ENCODE results near the gene PDK4. TPM values are rescaled to one million over a fixed set of nuclear protein-coding genes. Genes with fewer than 3 reads are reported as not detected.

The PDK4 gene
- total and polyA plus RNA-seq, 9 of the 15 experiments (the other 6 are each of a cell fraction or from before 2014, with no cell fraction given): 0.03 to 0.24 (median 0.08) TPM; not detected in 2

GRCh38 chr7:95614442-95614940 lies 18.2 kb upstream of the PDK4 start:
- BruUV-seq (replicated peaks): no TSS peak
- POLR2A ChIA-PET: no interaction called here
- Histone ChIP-seq H3K9ac (ENCODE audit: insufficient read depth in 1 of 2, low read depth in 2 of 2, low read length in 2 of 2) (no peak overlapping the region), H2AFZ (ENCODE audit: low read depth, low read length) (no peak overlapping the region), H3K4me3 (no peak overlapping the region), H4K20me1 (replicated peaks; ENCODE audit: control insufficient read depth, insufficient read depth, low read length) (no peaks in the 10 kb centered on the region), H3K4me2 (ENCODE audit: insufficient read depth, low read length) (no peak overlapping the region), H3K79me2 (ENCODE audit: control insufficient read depth, insufficient read depth, low read length) (no peaks in the 10 kb centered on the region), H3K4me1 (replicated peaks in 1 of 2; ENCODE audit: control insufficient read depth in 2 of 2, insufficient read depth in 2 of 2, low read length in 2 of 2) (no peaks in the 10 kb centered on the region; a peak in 2 of 5 replicates), H3K9me1 (ENCODE audit: control insufficient read depth, insufficient read depth, low read length) (no peaks in the 10 kb centered on the region), H3K36me3 (ENCODE audit: control insufficient read depth, insufficient read depth, low read length) (no peaks in the 10 kb centered on the region), H3K27me3 (ENCODE audit: control insufficient read depth in 2 of 2, insufficient read depth in 2 of 2, low read length in 2 of 2) (no peaks in the 10 kb centered on the region), H3K9me3 (replicated peaks; ENCODE audit: control insufficient read depth, insufficient read depth, low read depth, low read length) (no peaks in the 10 kb centered on the region; the same call in 1 of the 2 replicates), H3K27ac (ENCODE audit: extremely low read depth, low read depth, low read length) (no peak overlapping the region)
- in situ Hi-C loops (cut with MboI): no loop called here
- intact Hi-C loops (cut with micrococcal nuclease): no loop called here
- FAIRE-seq (no peak), DNase-seq (ENCODE audit: extremely low read depth in 1 of 4, low spot score in 3 of 4) (no peak), ATAC-seq (no peak)
- TF ChIP-seq PHF20 (IDR thresholded peaks at IDR 0.05; ENCODE audit: partially characterized antibody) (no peak), ZNF668 (CRISPR knock-in tag; IDR thresholded peaks at IDR 0.05) (no peak), PCBP1 (IDR thresholded peaks at IDR 0.05; ENCODE audit: low read depth, low read length, poor library complexity, severe bottlenecking) (no peak), NCOA2 (IDR thresholded peaks at IDR 0.05; ENCODE audit: partially characterized antibody in 2 of 2) (no peak), POLR2AphosphoS2 (IDR thresholded peaks at IDR 0.05; ENCODE audit: low read length) (no peak), SMARCA4 (IDR thresholded peaks at IDR 0.05) (no peak), ZNF224 (CRISPR knock-in tag; IDR thresholded peaks at IDR 0.05) (no peak), RFX5 (IDR thresholded peaks at IDR 0.05; ENCODE audit: low read depth, low read length) (no peak), ZNF75A (CRISPR knock-in tag; IDR thresholded peaks at IDR 0.05) (no peak)
- CTCF ChIA-PET (ENCODE audit: low intra/inter-chr PET ratio): no interaction called here
- WGBS (ENCODE audit: insufficient coverage, low coverage, missing lambda C conversion rate): 13% methylated on average over 1 of the region's 1 CpG

Data from K562 (cell line).